Gastrocnemius medialis (tissue), 4 donors: Measurements from ENCODE around the gene SLC8B1. TPM values are rescaled to one million over a fixed set of nuclear protein-coding genes. Genes with fewer than 3 reads are reported as not detected.

ENCODE experiments used
- ATAC-seq, 2 donors: fragments of 150-250 bp; one replicate each; pipeline ENCODE4 v1.9.1; 2016
- DNase-seq, 2 donors: peaks; one replicate each; pipeline ENCODE4 v3.0.0-alpha.2; 2019
- H3K27ac ChIP-seq, 4 donors: fragments of 200-600 bp; sonication (generic); 1 replicate in 1 of 4; 2 replicates in 3 of 4; pipeline ENCODE4 v1.5.1; 2016 to 2018; ENCODE audit warnings: mild to moderate bottlenecking in 2 of 4, moderate library complexity in 1 of 4
- H3K27me3 ChIP-seq, 3 donors: fragments of 200-600 bp; sonication (generic) in 2 of 3; 1 replicate in 1 of 3; 2 replicates in 2 of 3; pipeline versions ENCODE4 v1.5.1 to v1.6.0; 2016 to 2019; ENCODE audit warnings: mild to moderate bottlenecking in 1 of 3, moderate library complexity in 1 of 3
- H3K36me3 ChIP-seq, 2 donors: fragments of 200-600 bp; sonication (generic) in 1 of 2; one replicate each; pipeline ENCODE4 v1.5.1; 2017 to 2018
- H3K4me1 ChIP-seq, 2 donors: fragments of 200-600 bp; sonication (generic) in 1 of 2; one replicate each; pipeline ENCODE4 v1.5.1; 2016 to 2017; ENCODE audit warnings: mild to moderate bottlenecking in 2 of 2
- H3K4me3 ChIP-seq, 4 donors: fragments of 200-600 bp; sonication (generic) in 3 of 4; 1 replicate in 1 of 4; 2 replicates in 3 of 4; pipeline ENCODE4 v1.5.1; 2016 to 2019; ENCODE audit warnings: mild to moderate bottlenecking in 2 of 4
- H3K9me3 ChIP-seq, 3 donors: fragments of 200-600 bp; sonication (generic) in 2 of 3; 1 replicate in 1 of 3; 2 replicates in 2 of 3; pipeline ENCODE4 v1.5.1; 2016 to 2019
- POLR2A ChIP-seq, 2 donors: fragments of 450-650 bp; IDR thresholded peaks; one replicate each; pipeline ENCODE4 v1.6.1; 2017; ENCODE audit warnings: antibody characterized with exemption in 2 of 2, mild to moderate bottlenecking in 2 of 2, moderate library complexity in 2 of 2
- in situ Hi-C, 4 donors: fragments of 200-750 bp; cut with MboI; loops; one replicate each; pipeline versions ENCODE4 v1.15.0 to v1.8.0; 2017; ENCODE audit warnings: low sequenced_read_pairs in 4 of 4
- intact Hi-C: fragments of 100-400 bp; cut with DNase I; formaldehyde crosslinking; loops from one replicate; pipeline ENCODE4 v1.15.1; 2023; ENCODE audit warnings: low total_unique reads
- total RNA-seq, 4 donors: library from RNA; depleted of rRNA; stranded (reverse); fragments of >200 nt; gene quantifications; one replicate each; pipeline versions ENCODE4 v1.1.0 to v1.2.3, GENCODE V29; 2016
- TF ChIP-seq, protein P1 (sequence below), 5 experiments: fragments of 450-650 bp in 3 of 5; fragments of 200-600 bp in 2 of 5; sonication (generic) in 2 of 5; IDR thresholded peaks in 4 of 5; conservative IDR thresholded peaks in 1 of 5; 1 replicate in 4 of 5; 2 replicates in 1 of 5; pipeline ENCODE4 v1.5.1; 2016 to 2019; ENCODE audit warnings: antibody characterized with exemption in 5 of 5, mild to moderate bottlenecking in 3 of 5, moderate library complexity in 3 of 5

The SLC8B1 gene
- total RNA-seq, 4 donors from 2014 or later = 8.2 to 21.2 (median 14.5) TPM

DNA sequence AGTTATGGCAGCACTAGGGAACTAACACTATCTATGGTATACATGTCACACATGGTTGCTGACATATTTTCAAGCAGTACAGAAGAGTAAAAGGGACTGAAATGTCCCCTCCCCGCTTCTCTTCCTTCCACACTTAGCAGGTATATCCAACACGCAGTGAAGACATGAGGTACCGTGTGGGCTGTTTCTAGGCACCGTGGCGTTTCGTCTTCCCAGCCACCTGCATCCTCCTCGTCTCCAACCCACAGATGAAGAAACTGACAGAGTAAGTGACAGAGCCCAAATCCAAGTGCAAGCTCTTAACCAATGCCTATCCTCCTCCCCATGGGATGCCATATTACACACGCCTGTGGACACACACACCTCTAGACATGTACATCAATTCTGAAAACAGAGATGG is 32.4 kb downstream of the SLC8B1 start:
- Histone ChIP-seq H3K9me3 (no peaks in the 10 kb centered on the region), H3K4me1 (peaks cover 24% of the 10 kb centered on the region in 2 donors), H3K36me3 (peaks cover 0 to 13% of the 10 kb centered on the region in 2 donors), H3K4me3 (no peak overlapping the region), H3K27me3 (no peaks in the 10 kb centered on the region), H3K27ac (no peak overlapping the region)
- no peak for TF ChIP-seq POLR2A (IDR thresholded peaks at IDR 0.05)
- TF ChIP-seq, protein P1, sequence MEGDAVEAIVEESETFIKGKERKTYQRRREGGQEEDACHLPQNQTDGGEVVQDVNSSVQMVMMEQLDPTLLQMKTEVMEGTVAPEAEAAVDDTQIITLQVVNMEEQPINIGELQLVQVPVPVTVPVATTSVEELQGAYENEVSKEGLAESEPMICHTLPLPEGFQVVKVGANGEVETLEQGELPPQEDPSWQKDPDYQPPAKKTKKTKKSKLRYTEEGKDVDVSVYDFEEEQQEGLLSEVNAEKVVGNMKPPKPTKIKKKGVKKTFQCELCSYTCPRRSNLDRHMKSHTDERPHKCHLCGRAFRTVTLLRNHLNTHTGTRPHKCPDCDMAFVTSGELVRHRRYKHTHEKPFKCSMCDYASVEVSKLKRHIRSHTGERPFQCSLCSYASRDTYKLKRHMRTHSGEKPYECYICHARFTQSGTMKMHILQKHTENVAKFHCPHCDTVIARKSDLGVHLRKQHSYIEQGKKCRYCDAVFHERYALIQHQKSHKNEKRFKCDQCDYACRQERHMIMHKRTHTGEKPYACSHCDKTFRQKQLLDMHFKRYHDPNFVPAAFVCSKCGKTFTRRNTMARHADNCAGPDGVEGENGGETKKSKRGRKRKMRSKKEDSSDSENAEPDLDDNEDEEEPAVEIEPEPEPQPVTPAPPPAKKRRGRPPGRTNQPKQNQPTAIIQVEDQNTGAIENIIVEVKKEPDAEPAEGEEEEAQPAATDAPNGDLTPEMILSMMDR (IDR thresholded peaks at IDR 0.05 in 4 of 5, conservative IDR thresholded peaks at IDR 0.05 in 1 of 5) = no peak
- in situ Hi-C loops (loop anchor here in 2 of 4 donors (25.0 kb wide), 2 partner anchors 115 to 135 kb away; partner anchors contain the start of genes DDX54 (in 1 of the 2) and RITA1 (in 1 of the 2)), intact Hi-C loops (no loop called here)
- ATAC-seq (no peak), DNase-seq (no peak)

DNA sequence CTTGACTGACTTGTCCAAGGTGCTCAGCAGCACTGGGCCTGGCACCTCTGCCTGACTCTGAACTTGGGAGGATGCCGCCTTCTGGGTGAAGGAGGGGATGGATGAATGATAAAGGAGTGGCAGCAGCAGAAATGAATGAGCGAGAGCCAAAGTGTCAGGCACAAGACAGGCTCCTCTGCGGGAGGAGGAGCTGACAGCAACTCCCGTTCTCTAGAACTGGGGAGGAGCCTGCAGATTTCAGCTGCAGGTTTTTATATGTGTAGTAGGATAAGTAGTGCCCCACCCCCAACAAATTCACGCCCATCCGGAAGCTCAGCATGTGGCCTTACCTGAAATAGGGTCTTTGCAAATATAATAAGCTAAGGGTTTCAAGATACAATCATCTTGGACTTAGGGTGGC is 33.1 kb downstream of the SLC8B1 start:
- DNase-seq (no peak), ATAC-seq (no peak)
- Histone ChIP-seq H3K4me1 (peaks cover 27 to 30% of the 10 kb centered on the region in 2 donors), H3K27me3 (no peaks in the 10 kb centered on the region), H3K9me3 (no peaks in the 10 kb centered on the region), H3K36me3 (peaks cover 0 to 18% of the 10 kb centered on the region in 2 donors), H3K27ac (no peak overlapping the region), H3K4me3 (no peak overlapping the region)
- in situ Hi-C loops = loop anchor here in 2 of 4 donors (25.0 kb wide), 2 partner anchors 115 to 135 kb away; partner anchors contain the start of genes DDX54 (in 1 of the 2) and RITA1 (in 1 of the 2)
- TF ChIP-seq POLR2A (IDR thresholded peaks at IDR 0.05) = no peak
- TF ChIP-seq, protein P1 (IDR thresholded peaks at IDR 0.05 in 4 of 5, conservative IDR thresholded peaks at IDR 0.05 in 1 of 5) = no peak
- intact Hi-C loops = no loop called here

DNA sequence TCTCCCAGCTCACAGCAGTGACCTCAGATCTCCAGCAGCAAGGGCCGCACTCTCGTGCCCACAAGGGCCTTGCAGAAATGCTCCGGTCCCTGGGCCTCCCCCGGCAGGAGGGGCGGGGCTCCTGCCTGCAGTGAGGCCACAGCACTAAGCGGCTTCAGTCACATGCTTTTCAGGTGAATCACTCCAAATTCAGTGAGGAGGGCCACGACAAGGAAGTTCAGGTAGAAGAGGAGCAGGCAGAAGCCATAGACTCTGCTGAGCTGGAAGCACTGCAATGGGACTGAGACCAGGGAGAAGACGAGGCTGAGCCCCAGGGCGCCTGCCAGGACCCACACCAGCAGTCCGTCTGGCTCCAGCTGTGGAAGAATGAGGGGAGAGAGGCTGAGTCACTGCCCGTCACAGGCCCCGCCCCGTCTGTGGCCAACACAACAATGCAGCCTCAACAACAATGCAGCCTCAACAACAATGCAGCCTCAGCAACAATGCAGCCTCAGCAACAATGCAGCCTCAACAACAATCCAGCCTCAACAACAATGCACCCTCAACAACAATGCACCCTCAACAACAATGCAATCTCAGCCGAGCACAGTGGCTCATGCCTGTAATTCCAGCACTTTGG is 35.2 kb downstream of the SLC8B1 start:
- intact Hi-C loops (loop anchor here (10.0 kb wide), 1 partner anchor 105 kb away; no protein-coding TSS in a partner anchor), in situ Hi-C loops (loop anchor here in 2 of 4 donors (10.0 to 25.0 kb wide), 3 partner anchors 105 to 138 kb away; partner anchors contain the start of genes DDX54 (in 1 of the 2) and RITA1 (in 1 of the 2))
- TF ChIP-seq, protein P1 (IDR thresholded peaks at IDR 0.05 in 4 of 5, conservative IDR thresholded peaks at IDR 0.05 in 1 of 5) = no peak
- no peak for TF ChIP-seq POLR2A (IDR thresholded peaks at IDR 0.05)
- DNase-seq = peak; percentile 23 to 71
- Histone ChIP-seq H3K27me3 (no peaks in the 10 kb centered on the region), H3K9me3 (no peaks in the 10 kb centered on the region), H3K27ac (peak overlapping the region; percentile 76 to 89 (median 80)), H3K36me3 (peaks cover 0 to 33% of the 10 kb centered on the region in 2 donors), H3K4me3 (no peak overlapping the region), H3K4me1 (peaks cover 27 to 30% of the 10 kb centered on the region in 2 donors)
- peak; percentile 57 for ATAC-seq

DNA sequence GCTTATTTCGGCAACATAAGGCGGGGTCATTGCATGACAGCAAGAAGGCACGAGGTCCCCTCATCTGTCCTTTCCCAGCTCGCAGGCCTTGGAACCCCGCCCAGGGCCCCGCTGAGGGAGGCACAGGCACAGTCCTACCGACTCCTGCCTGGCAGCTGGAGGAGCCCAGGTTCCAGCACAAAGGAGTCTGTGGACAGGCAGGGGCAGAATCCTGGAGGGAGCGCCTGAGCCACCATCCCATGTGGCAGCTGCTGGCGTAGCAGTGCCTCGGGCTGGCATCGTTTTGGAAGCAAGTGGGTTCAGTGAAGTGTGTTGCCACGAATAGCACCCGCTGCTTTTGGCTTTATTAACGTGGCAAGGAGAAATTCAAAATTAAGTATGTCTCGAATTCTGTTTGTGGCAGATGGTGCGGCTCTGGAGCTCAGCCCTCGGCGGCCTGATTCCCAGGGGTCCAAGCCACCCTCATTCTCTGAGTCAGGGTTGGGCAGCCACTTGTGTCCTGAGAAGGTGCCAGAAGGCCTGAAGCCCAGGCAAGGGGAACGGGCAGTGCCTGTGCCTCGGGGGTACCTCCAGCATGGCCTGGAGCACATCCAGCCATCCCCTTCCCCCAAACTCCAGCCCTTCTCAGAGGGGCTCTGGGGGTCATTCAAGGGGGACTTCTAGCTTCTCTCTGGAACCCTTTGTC is 35.9 kb downstream of the SLC8B1 start:
- Histone ChIP-seq H3K36me3 (peaks cover 0 to 40% of the 10 kb centered on the region in 2 donors), H3K27me3 (no peaks in the 10 kb centered on the region), H3K27ac (peak overlapping the region; percentile 76 to 89 (median 80)), H3K9me3 (no peaks in the 10 kb centered on the region), H3K4me3 (no peak overlapping the region), H3K4me1 (peaks cover 27 to 30% of the 10 kb centered on the region in 2 donors)
- TF ChIP-seq, protein P1 (IDR thresholded peaks at IDR 0.05 in 4 of 5, conservative IDR thresholded peaks at IDR 0.05 in 1 of 5) = peak in 1 of 5 experiments; percentile 17
- no peak for TF ChIP-seq POLR2A (IDR thresholded peaks at IDR 0.05)
- ATAC-seq = peak; percentile 62 to 69
- in situ Hi-C loops = loop anchor here in 1 of 4 donors (10.0 kb wide), 1 partner anchor 104 kb away; no protein-coding TSS in a partner anchor
- intact Hi-C loops = loop anchor here (10.0 kb wide), 1 partner anchor 104 kb away; no protein-coding TSS in a partner anchor
- DNase-seq = peak; percentile 68 to 90
